RKO (cell line): ENCODE results near the gene NPLOC4.

Experiments
- DNase-seq: peaks from one replicate; pipeline ENCODE4 v3.0.0-alpha.2; 2016; ENCODE audit warnings: low spot score

The NPLOC4 gene

DNA sequence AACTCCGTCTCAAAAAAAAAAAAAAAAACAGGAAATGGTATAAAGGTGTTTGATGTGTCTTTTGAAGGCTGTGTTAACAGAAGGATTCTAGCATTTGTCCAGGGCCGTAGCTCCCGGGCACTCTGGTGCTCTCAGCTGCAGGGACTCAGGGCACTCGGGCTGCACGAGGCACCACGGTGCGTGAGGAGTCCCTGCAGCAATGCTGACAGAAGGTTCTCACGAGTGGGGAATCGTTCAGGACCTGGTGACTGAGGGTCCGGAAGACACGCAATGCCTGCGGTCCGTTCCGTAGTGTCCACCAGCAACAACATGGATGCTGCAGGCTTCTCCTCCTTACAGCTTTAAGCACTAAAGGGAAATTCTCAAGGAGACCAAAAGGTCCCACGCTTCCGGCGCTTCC is 72.1 kb downstream of the NPLOC4 start:
- no peak for DNase-seq

DNA sequence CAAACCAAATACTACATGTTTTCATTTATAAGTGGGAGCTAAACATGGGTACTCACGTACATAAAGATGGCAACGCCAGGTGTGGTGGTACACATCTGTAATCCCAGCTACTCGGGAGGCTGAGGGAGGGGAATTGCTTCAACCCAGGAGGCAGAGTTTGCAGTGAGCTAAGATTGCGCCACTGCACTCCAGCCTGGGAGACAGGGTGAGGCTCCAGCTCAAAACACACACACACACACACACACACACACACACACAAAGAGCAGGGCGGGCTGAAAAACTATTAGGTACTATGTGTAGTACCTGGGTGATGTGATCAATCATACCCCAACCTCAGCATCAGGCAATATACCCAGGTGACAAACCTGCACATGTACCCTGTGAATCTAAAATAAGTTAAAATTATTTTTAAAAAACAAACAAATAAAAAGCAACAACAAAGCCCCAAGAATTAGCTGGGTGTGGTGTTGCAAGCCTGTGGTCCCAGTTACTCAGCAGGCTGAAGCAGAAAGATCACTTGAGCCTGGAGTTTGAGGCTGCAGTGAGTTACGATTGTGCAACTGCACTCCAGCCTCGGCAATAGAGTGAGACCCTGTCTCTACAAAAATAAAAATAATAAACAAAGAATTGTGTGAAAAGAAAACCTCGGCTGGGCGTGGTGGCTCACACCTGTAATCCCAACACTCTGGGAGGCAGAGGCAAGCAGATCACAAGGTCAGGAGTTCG is 72.9 kb downstream of the NPLOC4 start:
- DNase-seq: no peak

DNA sequence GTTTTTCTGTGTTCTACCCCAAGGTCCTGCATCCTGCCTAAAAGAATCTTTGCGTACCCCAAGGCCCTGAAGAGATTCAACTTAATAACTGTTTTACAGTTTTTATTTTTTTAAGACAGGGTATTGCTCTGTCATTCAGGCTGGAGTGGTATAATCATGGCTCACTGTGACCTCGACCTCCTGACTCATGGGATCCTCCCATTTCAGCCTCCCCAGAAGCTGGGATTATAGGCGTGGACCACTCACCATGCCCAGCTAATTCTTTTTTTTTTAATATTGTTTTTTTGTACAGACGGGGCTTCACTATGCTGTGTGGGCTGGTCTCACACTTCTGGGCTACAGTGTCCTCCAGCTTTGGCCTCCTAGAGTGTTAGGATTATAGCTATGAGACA is 75.4 kb downstream of the NPLOC4 start:
- DNase-seq: peak; percentile 45

DNA sequence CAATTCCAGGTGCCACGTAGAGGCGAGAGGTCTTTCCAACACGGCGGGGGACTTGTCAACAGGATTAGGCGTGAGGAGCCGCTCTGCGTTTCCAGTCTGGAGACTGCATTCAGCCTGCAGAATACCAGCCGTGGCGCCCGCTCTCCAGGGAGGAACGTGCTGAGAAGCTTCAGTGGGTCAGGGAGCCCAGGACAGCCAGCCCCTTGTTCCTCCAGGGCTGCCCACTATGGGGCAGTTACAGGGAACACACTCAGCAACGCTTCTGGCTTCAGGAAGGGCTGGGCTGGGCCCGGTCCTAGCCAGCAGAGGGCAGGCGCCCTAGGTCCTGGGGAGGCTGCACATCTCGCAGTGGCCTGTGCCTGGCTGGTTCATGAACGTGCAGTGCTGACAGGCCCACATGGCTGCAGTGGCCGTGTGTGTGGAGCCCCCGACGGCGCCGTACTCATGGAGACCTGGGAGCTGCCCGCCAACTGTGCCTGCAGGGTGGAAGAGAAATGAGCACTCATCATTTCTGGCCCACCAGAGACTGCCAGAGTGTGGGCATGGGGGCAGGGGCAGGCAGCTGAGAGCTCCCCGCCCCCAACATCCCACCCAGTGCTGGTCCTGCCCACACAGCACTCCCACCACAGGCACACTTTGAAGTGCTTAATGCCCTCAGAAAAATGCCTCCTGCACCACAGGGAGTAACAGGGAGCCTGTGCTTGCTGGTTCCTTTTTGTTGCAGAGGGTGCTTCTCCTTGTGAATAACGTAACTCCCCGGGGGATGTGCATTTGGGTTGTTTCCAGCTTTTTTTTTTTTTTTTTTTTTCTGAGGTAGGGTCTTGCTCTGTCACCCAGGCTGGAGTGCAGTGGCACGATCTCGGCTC is 77.7 kb downstream of the NPLOC4 start:
- DNase-seq: peak; percentile 27

DNA sequence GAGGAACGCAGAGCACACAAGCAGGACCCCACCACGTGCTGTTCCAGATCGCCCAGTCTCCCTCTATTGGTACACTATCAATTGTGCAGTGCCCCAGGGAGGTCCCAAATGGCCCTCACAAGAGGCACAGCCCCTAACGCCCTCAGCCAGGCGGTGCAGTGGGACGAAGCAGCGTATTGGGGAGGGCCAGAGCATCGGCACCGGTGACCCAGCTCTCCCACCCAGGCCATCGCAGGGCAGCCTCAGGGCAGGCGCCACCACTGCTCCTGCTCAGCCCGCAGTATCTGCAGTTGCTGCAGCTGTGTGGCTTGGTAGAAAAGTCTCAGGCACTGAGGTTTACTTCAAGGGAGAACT is 78.8 kb downstream of the NPLOC4 start:
- no peak for DNase-seq

DNA sequence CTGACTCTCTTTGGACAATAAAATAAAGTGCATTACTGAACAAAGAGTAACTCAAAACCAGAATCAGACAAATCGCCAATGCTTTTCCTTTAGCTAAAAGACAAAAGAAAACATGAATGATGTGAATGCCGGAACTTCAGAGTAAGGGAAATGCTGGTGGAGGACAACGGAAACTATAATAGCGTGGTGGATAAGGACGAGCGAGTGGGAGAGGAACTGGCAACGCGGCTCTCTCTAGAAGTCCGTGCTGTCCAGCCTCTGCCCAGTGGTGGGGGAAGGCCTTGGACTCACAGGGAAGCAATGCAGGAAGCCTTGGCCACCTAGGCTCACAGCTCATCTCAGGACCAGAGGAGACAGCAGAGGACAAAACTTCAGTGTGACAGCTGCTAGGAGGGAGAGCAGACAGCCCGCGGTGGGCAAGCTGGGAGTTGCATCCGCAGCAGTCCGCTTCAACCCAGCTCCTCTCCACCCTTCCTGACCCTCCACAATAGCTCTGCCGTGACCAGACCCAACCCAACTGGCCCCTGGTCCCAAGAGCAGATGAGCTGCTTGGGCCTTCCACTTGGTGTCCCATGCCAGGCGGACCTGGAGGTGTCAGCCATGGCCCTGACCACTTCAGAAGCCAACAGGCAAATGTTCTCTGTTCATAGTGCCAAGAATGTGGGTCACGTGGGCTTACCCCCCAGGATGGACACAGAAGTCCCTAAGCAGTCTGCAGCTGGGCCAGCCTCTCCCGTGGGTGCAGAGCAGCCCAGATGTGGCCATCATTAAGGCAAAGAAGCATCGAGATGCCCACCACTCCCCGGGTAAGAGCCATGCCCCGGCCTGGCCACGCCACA is 79.4 kb downstream of the NPLOC4 start:
- DNase-seq: no peak

DNA sequence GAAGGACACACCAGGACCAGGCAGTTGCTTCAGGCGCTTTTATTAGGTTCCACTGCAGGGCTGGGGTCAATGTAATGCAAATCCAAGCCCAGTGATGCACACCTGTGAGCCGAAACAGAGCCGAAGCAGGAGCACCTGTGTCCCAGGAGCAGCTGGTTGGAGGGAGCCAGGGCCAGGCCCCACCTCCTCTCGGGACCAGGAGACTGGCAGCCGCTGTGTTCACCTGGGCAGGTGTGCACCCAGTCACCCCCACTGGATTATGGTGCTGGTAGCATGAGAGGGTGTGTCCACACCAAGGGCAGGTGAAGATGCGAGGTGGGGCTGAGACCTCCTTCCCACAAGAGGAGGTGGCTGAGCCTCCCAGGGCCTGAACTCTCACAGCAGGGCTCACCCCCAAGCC is 80.0 kb downstream of the NPLOC4 start:
- no peak for DNase-seq

DNA sequence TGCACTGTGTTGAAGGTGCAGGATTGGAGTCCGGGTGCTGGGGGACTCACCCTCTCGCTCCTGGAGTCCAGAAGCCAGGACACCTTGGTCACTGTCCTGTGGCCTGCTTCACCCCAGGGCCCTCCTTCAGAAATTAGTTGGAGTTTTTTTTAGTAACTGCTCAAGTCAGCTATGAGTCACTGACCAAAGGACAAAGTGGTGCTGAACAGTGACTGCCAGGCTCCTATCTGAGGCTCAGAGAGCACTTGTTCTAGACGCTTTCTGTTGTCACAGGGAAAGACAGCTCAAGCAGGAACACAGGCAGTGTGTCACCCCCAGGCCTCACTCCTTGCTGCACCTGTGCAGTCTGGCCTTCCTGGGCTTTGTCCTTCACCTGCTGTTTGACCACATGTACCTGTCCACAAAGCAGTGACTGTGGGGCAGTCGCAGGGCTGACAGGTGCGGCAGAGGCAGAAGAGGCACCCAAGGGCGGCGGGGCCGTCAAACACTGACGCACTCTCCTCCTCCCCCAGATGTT is 80.7 kb downstream of the NPLOC4 start:
- peak; percentile 76 for DNase-seq

DNA sequence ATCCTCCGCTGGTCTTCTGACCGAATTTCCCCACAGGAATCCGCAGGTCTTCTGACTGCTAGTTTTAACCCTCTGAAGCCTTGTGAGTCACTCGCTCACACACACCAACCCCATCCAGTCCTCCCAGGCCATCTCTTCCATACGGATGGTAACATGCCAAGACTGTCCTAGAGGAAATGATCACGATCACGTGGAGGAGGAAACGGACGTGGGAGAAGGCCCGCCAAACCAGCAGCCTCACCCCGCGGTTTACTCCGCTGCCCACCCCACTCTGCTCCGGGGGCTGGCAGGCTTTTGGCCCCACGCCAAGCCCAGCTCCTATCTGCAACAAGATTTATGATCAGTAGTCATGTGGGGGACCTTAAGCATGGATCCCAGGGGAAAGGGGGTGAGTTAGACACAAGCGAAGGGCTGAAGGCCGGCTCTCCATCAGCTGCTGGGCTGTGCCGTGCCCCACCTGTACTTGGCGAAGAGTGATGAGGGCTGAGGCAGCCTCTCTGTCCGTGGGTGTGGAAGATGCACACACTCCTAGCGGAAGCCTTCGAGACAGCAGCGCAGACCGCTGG is 83.2 kb downstream of the NPLOC4 start:
- peak; percentile 96 for DNase-seq

DNA sequence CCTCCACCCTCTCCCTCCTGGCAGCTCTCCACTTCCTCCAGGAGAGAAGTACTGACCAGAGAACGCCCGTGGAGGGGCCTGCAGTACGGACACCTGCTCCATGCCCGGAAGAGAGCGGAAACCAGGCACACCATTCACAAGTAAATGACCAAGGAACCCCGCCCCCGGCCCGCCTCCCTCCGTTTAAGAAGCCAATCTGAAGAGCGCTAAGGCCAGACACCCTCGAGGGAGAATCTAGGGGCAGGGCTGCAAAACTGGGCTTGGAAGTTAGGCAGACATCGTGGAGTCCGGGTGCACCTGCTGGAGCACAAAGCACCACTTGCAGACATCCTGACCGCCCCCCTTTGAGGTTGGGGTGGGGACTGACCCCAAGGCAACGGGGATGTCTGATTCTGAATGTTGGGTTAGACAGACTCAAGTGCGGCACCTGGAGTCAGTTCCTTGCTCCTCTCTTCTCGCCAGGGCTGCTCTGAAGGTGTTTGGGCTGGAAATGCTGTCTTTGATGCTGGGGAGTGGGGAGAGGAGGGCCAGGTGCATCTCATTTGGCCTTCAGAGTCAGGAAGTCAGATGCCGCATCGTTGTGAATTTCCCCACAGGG is 83.8 kb downstream of the NPLOC4 start:
- DNase-seq: peak; percentile 93

DNA sequence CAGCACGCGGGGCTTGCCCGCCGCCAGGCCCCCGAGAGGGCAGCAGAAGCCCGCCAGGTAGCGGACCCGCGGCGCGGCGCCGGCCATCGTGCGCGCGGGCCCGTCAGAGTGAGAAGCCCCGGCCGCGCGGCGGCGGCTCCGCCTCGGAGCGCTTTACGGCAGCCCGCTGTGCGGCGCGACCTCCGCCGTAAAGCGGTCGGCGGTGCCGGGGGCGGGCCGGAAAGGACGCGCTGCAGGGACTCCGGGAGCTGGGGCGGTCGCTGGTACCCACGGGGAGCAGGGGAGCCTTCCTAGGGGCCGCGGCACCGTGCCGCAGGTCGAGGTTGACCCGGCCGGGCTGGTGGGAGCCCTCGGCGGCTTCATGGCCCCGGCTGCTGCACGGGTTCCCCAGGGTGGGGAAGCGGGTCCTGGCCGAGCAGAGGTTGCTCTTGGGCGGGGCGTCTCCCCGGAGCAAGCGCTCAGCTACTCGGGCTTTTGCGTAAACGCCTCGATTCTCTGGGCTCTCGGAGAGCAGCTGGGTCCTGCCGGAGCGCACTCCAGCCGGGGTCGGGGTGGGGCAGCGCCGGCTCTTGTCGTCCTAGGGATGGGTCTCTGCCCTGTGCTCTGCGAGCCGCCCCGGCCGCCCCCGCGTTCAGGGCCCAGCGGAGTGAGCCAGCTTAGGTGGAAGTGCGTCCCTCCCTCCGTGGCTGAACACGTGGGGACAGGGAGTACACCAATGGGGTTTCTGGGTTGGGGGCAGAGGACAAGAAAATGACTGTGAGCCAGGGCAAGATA is 84.5 kb downstream of the NPLOC4 start, which contains the start of gene FAAP100:
Gene FAAP100 (minus strand): TSS at position 110 of the 774 bp plus-strand sequence. CDS start 23 bp downstream, at position 87.
- DNase-seq: peak; percentile 85

DNA sequence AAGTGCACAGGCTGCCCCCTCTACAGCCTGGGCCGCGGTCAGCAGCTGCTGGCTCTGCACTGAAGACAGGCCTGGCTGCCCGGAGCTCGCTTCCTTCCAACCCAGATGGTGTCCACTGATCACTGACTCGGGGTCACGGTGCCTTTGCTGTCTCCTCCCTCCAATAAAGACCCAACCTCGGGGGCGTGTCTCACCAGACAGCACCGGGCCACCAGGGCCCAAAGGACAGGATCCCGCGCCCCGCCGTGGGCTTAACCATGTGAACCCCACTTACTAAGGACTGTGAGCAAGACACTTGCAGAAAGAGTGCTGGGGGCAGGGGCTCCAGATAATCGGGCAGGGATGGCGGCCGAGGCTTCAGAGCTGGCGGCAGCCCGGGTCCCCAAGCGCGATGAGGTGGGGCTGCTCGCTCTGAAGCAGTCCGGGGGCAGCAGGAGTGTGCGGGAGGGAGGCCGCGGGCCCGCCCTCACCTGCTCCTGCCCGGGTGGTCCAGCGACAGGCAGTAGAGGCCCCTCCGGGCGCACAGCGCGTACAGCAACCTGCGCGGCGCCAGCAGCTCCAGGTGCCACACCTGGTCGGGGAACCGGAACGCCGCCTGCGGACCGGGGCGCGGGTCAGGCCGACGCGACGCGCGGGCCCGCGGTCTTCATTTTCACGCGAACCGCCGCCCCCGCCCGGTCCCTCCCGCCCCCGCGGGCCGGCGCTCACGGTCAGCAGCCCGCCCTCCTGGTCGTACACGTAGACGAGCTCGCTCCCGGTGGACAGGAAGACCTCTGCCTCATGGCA is 85.3 kb downstream of the NPLOC4 start:
- DNase-seq: peak; percentile 66

DNA sequence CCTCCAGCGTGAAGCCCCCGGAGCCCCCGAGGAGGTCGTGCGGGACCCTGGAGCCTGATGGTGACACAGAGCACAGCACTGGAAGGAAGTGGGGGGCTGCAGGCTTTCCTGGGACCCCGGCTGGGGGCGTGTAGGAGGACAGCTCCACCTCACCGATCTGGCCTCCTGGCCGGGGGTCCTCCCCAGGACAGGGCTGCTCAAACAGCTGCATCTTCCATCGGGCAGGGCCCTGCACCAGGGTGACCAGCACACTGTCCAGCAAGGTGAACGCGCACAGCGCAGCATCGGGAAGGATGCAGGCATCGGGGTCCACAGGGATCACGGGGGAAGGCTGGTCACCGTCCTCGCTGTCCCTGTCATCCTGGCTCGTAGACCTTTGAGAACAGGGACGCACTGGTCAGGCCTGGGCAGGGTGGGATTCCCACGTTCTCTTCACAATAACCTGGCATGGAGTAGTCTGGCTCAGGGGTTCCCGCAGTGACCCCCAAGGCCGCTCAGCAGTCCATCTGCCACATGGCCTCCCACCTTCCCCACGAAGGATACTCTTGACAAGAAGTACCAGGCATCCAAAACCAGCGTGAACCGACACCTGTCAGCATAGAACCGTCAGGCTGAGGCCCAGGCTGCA is 86.0 kb downstream of the NPLOC4 start:
- DNase-seq: no peak

DNA sequence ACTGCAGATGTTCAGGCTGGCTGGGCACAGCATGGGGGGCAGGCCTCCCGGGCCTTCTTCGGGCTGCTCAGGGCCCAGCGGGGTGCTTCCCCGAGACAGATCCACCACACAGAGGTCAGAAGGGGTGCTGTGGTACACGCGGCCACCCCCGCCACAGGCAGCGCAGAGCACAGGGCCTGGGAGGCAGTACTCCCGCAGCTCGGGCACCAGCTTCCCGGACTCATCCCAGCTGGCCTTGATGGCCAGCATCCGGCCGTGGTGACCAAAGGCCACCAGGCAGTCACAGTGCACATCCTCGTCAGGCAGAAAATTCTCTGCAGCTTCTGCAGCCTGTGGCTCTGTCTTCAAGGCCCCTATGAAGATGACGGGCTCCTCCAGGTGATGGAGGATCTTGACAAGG is 86.6 kb downstream of the NPLOC4 start:
- no peak for DNase-seq

DNA sequence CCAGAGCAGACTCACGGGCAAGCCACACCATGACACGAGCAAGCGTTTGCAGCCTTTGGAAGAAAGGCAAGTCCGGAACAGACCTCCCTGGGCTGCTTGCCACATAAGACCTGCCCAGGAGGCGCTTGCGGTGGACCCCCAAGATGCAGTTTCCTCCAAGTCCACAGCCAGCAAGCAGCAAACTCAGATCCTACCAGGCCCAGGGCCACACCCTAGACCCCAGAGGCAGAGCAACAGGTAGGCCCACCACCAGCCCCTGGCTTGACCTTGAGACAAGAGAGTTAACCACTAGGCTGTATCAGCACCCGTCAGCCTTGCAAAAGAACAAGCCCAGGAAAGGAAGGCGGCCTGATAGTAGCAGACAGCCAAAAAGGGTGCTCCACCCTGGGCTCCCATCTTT is 87.1 kb downstream of the NPLOC4 start:
- no peak for DNase-seq

DNA sequence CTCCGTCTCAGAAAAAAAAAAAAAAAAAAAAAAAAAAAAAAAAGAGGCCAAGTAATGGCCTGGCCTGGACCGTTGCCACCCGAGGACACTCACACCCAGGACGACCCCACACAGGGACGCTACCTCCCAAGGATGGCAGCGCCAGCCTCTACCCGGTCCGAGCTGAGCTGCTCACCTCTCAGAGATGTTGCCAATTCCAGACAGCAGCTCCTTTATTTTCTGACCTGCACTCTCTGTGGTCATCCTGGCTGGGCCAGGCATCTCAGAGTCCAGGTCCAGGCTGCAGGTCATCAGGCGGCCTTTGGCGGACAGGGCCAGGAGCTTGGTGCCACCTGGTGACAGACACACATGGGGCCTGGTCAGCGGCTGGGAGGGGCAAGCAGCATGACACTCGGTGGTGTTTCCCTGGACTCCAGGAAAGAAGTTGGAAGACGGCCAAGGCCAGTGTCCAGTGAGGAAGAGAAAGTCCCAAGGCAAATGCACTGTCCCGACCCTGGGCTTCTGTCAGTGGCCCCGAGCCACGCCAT is 87.8 kb downstream of the NPLOC4 start:
- no peak for DNase-seq

DNA sequence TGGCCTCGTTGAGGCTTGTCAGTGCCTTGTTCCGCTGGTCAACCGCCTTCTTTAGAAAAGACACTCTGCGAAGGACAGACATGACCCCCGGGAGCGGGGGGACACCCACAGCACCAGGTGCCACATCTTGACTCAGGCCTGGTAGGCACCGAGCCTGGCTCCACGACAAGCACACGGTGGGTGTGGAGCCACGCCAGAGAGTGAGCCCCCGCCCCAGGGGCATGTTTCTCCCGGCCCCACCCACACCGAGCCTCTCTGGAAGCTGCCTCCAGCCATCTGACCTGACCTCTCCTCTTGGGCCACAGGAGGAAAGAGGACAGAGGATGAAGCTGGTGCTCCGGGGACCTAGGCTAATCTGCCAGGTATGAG is 89.3 kb downstream of the NPLOC4 start:
- DNase-seq: no peak

DNA sequence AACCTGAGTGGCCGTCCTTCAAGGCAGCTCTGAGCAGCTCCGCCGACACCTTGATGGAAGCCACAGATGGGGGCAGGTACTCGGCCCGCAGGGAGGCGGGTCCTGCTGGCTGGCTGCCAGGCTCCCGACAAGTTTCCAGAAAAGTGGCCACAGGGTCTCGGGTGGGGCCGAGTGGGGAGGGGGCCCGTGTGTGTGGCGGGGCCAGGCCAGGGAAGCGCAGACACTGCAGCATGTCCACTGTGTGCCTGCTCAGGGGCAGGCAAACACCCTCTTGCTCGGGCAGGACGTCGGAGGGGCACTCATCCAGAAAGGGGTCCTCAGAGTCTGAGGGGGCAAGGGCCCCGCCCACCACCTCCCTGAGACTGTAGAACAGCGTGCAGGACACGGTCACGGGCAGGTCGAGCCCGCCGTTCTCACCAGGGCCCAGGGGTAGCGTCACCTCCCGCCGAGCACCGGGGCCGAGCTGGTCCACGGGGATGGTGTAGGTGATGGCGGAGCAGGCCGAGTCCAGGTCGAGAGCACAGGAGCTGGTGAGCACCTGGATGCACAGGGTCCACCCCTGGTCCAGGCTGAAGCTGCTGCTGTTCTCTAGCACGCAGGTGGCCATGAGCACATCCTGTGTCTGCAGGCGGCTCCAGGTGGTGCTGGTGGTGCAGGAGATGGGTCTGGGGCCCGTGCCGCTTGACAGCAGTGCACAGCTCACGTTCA is 89.9 kb downstream of the NPLOC4 start:
- no peak for DNase-seq
